HepG2 (cell line): ENCODE data around the gene HS3ST5. TPM values are rescaled to one million over a fixed set of nuclear protein-coding genes. Genes with fewer than 3 reads are reported as not detected.

Experiments used
- EEA1 ChIP-seq: sonication (generic); formaldehyde crosslinking; IDR thresholded peaks from 2 replicates; pipeline ENCODE4 v1.5.1; 2020; ENCODE audit warnings: mild to moderate bottlenecking, missing genetic modification reagents, borderline replicate concordance
- HOMEZ ChIP-seq: IDR thresholded peaks from 2 replicates; pipeline ENCODE4 v1.6.1; 2016; ENCODE audit warnings: low read depth
- LCORL ChIP-seq, 2 experiments: fragments of 450-650 bp in 1 of 2; sonication (generic) in 1 of 2; formaldehyde crosslinking in 1 of 2; IDR thresholded peaks; 2 replicates each; pipeline versions ENCODE4 v1.5.0 to v1.6.1; 2017 to 2020; ENCODE audit warnings: antibody characterized with exemption in 1 of 2, missing genetic modification reagents in 1 of 2
- PATZ1 ChIP-seq: sonication (generic); formaldehyde crosslinking; IDR thresholded peaks from 2 replicates; pipeline ENCODE4 v1.4.0; 2020; ENCODE audit warnings: missing genetic modification reagents
- ZBTB25 ChIP-seq: IDR thresholded peaks from 2 replicates; pipeline ENCODE4 v1.6.1; 2018; ENCODE audit warnings: missing genetic modification reagents
- ZNF251 ChIP-seq: sonication (generic); formaldehyde crosslinking; IDR thresholded peaks from 2 replicates; pipeline ENCODE4 v1.9.0; 2021; ENCODE audit warnings: mild to moderate bottlenecking, missing genetic modification reagents
- ZNF264 ChIP-seq: sonication (generic); formaldehyde crosslinking; IDR thresholded peaks from 2 replicates; pipeline ENCODE4 v1.4.0; 2020; ENCODE audit warnings: missing genetic modification reagents
- ZNF597 ChIP-seq: sonication (generic); formaldehyde crosslinking; IDR thresholded peaks from 2 replicates; pipeline ENCODE4 v1.5.0; 2020; ENCODE audit warnings: missing genetic modification reagents
- ZNF605 ChIP-seq: sonication (generic); formaldehyde crosslinking; IDR thresholded peaks from 2 replicates; pipeline ENCODE4 v1.8.0; 2022; ENCODE audit warnings: mild to moderate bottlenecking, missing genetic modification reagents
- polyA plus RNA-seq, 8 experiments: library from polyadenylated mRNA; depleted of rRNA in 3 of 8; stranded (reverse) in 7 of 8; unstranded in 1 of 8; fragments of >200 nt; fragmentation: Illumina TruSeq in 4 of 8; extraction: Trizol in 4 of 8; gene quantifications; 2 replicates each; pipeline versions ENCODE4 v1.2.1 to v1.2.3, GENCODE V29; 2011 to 2016; ENCODE audit warnings: low read depth in 4 of 8, missing spikeins in 1 of 8, mixed read lengths in 1 of 8; ENCODE audit not compliant: insufficient read depth in 1 of 8
- total RNA-seq, 5 experiments: library from RNA; depleted of rRNA; stranded (reverse); fragments of >200 nt; fragmentation: Illumina TruSeq; extraction: Trizol; gene quantifications; 2 replicates each; pipeline ENCODE4 v1.2.3, GENCODE V29; 2016; ENCODE audit warnings: low read depth in 1 of 5
- TF ChIP-seq, protein P1 (sequence below): sonication (generic); formaldehyde crosslinking; IDR thresholded peaks from 2 replicates; pipeline ENCODE4 v1.9.0; 2021; ENCODE audit warnings: missing genetic modification reagents, mild to moderate bottlenecking, borderline replicate concordance
- TF ChIP-seq, protein P2 (sequence below): IDR thresholded peaks from 2 replicates; pipeline ENCODE4 v1.6.1; 2016; ENCODE audit warnings: missing biosample characterization, missing genetic modification reagents, low read depth
- TF ChIP-seq, protein P3 (sequence below): sonication (generic); formaldehyde crosslinking; IDR thresholded peaks from 2 replicates; pipeline ENCODE4 v1.4.0; 2020; ENCODE audit warnings: mild to moderate bottlenecking, missing genetic modification reagents, borderline replicate concordance

HS3ST5 gene
- total and polyA plus RNA-seq, 2 of the 13 experiments (the other 11 are each of a cell fraction or from before 2014, with no cell fraction given), result 1.1 to 1.6 TPM

DNA sequence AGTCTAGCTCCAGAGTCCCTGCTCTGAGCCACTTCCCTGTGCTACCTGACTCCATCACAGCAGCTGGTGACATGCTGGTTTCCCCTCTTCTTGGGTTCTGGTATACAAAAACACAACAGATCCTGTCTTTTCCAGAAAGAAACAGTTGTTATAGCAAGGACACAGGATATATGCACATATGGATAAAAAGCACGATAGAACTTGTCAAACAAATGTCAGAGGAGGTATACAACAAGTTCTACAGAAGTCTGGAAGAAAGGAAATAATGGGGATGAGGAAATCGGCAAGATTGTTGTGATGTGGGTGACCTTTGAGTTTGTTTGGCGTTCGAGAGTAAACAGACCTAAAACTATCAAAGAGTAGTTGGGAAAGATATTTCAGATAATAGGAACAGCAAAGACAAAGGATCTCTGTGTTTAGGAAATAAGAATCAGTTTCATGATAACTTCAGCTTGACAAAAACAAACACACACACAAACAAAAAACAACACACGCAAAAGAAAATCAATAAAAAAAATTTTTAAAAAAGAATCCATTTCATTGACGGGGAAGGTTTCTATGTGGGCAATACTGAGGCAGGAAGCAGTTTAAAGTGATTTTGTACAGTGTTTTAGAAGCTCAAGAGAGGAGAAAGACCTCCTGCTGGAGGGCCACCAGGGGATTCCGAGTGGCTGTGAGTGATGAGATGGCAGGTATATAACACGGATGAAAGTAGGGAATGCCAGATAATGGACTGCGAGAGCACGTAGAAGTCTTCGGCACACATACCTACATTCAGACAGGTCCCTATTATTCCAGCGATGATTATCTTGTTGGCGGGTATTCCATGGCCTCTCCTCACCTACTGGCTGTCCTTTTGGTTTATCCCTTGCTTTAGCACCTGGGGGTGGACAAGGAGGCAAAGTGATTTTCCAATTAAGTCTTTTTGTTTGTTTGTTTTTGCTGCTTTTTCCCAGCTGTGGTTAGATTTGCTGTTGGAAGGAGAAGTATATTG, 174.9 kb downstream of the HS3ST5 start (continued):
- TF ChIP-seq LCORL (IDR thresholded peaks at IDR 0.05) (peak; percentile 81), LCORL (CRISPR knock-in tag; IDR thresholded peaks at IDR 0.05) (0 out of 2 replicates have a peak, but pooled peaks have one; percentile 43), ZNF605 (CRISPR knock-in tag) (peak; percentile 33; the same call in 1 of the 2 replicates), HOMEZ (peak; percentile 88), ZNF251 (CRISPR knock-in tag) (no peak), EEA1 (CRISPR knock-in tag) (no peak), ZNF264 (CRISPR knock-in tag) (peak; percentile 49; the same call in 1 of the 2 replicates), ZBTB25 (CRISPR knock-in tag) (peak; percentile 68; the same call in 1 of the 2 replicates), PATZ1 (CRISPR knock-in tag) (no peak), ZNF597 (CRISPR knock-in tag) (no peak)
- TF ChIP-seq, protein P1, sequence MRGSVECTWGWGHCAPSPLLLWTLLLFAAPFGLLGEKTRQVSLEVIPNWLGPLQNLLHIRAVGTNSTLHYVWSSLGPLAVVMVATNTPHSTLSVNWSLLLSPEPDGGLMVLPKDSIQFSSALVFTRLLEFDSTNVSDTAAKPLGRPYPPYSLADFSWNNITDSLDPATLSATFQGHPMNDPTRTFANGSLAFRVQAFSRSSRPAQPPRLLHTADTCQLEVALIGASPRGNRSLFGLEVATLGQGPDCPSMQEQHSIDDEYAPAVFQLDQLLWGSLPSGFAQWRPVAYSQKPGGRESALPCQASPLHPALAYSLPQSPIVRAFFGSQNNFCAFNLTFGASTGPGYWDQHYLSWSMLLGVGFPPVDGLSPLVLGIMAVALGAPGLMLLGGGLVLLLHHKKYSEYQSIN (CRISPR knock-in tag), result no peak
- TF ChIP-seq, protein P2, sequence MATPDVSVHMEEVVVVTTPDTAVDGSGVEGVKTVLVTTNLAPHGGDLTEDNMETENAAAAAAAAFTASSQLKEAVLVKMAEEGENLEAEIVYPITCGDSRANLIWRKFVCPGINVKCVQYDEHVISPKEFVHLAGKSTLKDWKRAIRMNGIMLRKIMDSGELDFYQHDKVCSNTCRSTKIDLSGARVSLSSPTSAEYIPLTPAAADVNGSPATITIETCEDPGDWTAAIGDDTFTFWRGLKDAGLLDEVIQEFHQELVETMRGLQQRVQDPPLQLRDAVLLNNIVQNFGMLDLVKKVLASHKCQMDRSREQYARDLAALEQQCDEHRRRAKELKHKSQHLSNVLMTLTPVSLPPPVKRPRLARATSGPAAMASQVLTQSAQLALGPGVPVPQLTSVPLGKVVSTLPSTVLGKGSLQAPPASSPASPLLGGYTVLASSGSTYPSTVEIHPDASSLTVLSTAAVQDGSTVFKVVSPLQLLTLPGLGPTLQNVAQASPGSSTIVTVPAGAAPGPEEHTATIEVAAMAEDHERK (CRISPR knock-in tag), result no peak
- TF ChIP-seq, protein P3, sequence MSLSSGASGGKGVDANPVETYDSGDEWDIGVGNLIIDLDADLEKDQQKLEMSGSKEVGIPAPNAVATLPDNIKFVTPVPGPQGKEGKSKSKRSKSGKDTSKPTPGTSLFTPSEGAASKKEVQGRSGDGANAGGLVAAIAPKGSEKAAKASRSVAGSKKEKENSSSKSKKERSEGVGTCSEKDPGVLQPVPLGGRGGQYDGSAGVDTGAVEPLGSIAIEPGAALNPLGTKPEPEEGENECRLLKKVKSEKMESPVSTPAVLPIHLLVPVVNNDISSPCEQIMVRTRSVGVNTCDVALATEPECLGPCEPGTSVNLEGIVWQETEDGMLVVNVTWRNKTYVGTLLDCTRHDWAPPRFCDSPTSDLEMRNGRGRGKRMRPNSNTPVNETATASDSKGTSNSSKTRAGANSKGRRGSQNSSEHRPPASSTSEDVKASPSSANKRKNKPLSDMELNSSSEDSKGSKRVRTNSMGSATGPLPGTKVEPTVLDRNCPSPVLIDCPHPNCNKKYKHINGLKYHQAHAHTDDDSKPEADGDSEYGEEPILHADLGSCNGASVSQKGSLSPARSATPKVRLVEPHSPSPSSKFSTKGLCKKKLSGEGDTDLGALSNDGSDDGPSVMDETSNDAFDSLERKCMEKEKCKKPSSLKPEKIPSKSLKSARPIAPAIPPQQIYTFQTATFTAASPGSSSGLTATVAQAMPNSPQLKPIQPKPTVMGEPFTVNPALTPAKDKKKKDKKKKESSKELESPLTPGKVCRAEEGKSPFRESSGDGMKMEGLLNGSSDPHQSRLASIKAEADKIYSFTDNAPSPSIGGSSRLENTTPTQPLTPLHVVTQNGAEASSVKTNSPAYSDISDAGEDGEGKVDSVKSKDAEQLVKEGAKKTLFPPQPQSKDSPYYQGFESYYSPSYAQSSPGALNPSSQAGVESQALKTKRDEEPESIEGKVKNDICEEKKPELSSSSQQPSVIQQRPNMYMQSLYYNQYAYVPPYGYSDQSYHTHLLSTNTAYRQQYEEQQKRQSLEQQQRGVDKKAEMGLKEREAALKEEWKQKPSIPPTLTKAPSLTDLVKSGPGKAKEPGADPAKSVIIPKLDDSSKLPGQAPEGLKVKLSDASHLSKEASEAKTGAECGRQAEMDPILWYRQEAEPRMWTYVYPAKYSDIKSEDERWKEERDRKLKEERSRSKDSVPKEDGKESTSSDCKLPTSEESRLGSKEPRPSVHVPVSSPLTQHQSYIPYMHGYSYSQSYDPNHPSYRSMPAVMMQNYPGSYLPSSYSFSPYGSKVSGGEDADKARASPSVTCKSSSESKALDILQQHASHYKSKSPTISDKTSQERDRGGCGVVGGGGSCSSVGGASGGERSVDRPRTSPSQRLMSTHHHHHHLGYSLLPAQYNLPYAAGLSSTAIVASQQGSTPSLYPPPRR, result peak; percentile 95
